AG10803 (cell line): ENCODE data around the gene CHL1.

ENCODE experiments used
- DNase-seq: peaks from one replicate; pipeline ENCODE4 v3.0.0; 2010; ENCODE audit warnings: low read depth
- H3K4me3 ChIP-seq: 2 replicates; pipeline ENCODE4 v1.5.1; 2011; ENCODE audit warnings: mild to moderate bottlenecking, low read length, control low read depth
- CTCF ChIP-seq: conservative IDR thresholded peaks from 2 replicates; pipeline ENCODE4 v1.5.1; 2011; ENCODE audit warnings: mild to moderate bottlenecking, low read length, control low read depth, inconsistent platforms

Gene CHL1

GRCh38 chr3:312160-312733 is 115.7 kb downstream of the CHL1 start:
- no peak for DNase-seq
- H3K4me3 ChIP-seq = no peak overlapping the region
- TF ChIP-seq CTCF = no peak

GRCh38 chr3:312911-313310 is 116.3 kb downstream of the CHL1 start:
- no peak for DNase-seq
- H3K4me3 ChIP-seq = no peak overlapping the region
- TF ChIP-seq CTCF = no peak

GRCh38 chr3:317012-317411 is 120.4 kb downstream of the CHL1 start:
- no peak overlapping the region for H3K4me3 ChIP-seq
- no peak for DNase-seq
- TF ChIP-seq CTCF = no peak

GRCh38 chr3:318903-319302 is 122.3 kb downstream of the CHL1 start:
- no peak for TF ChIP-seq CTCF
- no peak for DNase-seq
- H3K4me3 ChIP-seq = no peak overlapping the region

- TF ChIP-seq CTCF = no peak
- DNase-seq = no peak
- no peak overlapping the region for H3K4me3 ChIP-seq
Observed at GRCh38 chr3:324423-324822, 127.9 kb downstream of the CHL1 start.

GRCh38 chr3:325495-325894 is 128.9 kb downstream of the CHL1 start:
- no peak for TF ChIP-seq CTCF
- DNase-seq = no peak
- no peak overlapping the region for H3K4me3 ChIP-seq

GRCh38 chr3:330494-331115 is 134.0 kb downstream of the CHL1 start:
- no peak overlapping the region for H3K4me3 ChIP-seq
- no peak for DNase-seq
- TF ChIP-seq CTCF = no peak
